HEK293 (cell line): ENCODE data around the gene RRP15.

Experiments used
- BCL11B ChIP-seq: fragments of 450-650 bp; formaldehyde crosslinking; IDR thresholded peaks from 2 replicates; pipeline ENCODE4 v1.5.1; 2016; ENCODE audit warnings: low read depth, missing biosample characterization, missing genetic modification characterization
- GLI4 ChIP-seq: fragments of 450-650 bp; formaldehyde crosslinking; IDR thresholded peaks from 2 replicates; pipeline ENCODE4 v1.5.1; 2016; ENCODE audit warnings: missing biosample characterization, missing genetic modification characterization
- GLIS2 ChIP-seq: fragments of 450-650 bp; formaldehyde crosslinking; IDR thresholded peaks from 2 replicates; pipeline ENCODE4 v1.5.1; 2016; ENCODE audit warnings: missing biosample characterization, missing genetic modification characterization
- HIC1 ChIP-seq: fragments of 450-650 bp; formaldehyde crosslinking; IDR thresholded peaks from 2 replicates; pipeline ENCODE4 v1.5.1; 2016; ENCODE audit warnings: missing biosample characterization, missing genetic modification characterization
- IKZF3 ChIP-seq: fragments of 450-650 bp; IDR thresholded peaks from 2 replicates; pipeline ENCODE4 v1.5.0; 2018; ENCODE audit warnings: missing biosample characterization, mild to moderate bottlenecking, missing genetic modification characterization, moderate library complexity
- KLF10 ChIP-seq: fragments of 450-650 bp; IDR thresholded peaks from 2 replicates; pipeline ENCODE4 v1.5.1; 2018; ENCODE audit warnings: missing biosample characterization, mild to moderate bottlenecking, missing genetic modification characterization
- OVOL3 ChIP-seq: fragments of 450-650 bp; formaldehyde crosslinking; IDR thresholded peaks from 2 replicates; pipeline ENCODE4 v1.5.1; 2016; ENCODE audit warnings: missing biosample characterization, missing genetic modification characterization
- PRDM6 ChIP-seq: fragments of 450-650 bp; formaldehyde crosslinking; IDR thresholded peaks from 2 replicates; pipeline ENCODE4 v1.5.1; 2017; ENCODE audit warnings: missing biosample characterization, missing genetic modification characterization
- RBAK ChIP-seq: fragments of 450-650 bp; formaldehyde crosslinking; IDR thresholded peaks from 2 replicates; pipeline ENCODE4 v1.5.1; 2016; ENCODE audit warnings: missing biosample characterization, missing genetic modification characterization
- SETDB1 ChIP-seq: IDR thresholded peaks from one replicate; pipeline ENCODE4 v1.6.1; 2017; ENCODE audit warnings: mild to moderate bottlenecking, low read length, moderate library complexity, mixed read lengths; ENCODE audit not compliant: insufficient read length
- SP3 ChIP-seq: fragments of 450-650 bp; formaldehyde crosslinking; IDR thresholded peaks from 2 replicates; pipeline ENCODE4 v1.5.1; 2016; ENCODE audit warnings: missing biosample characterization, missing genetic modification characterization
- ZBTB11 ChIP-seq: fragments of 450-650 bp; formaldehyde crosslinking; conservative IDR thresholded peaks from 2 replicates; pipeline ENCODE4 v1.5.1; 2016; ENCODE audit warnings: low read depth, missing biosample characterization, missing genetic modification characterization
- ZBTB7A ChIP-seq: fragments of 450-650 bp; formaldehyde crosslinking; IDR thresholded peaks from 2 replicates; pipeline ENCODE4 v1.5.1; 2016; ENCODE audit warnings: low read depth, missing biosample characterization, missing genetic modification characterization
- ZNF146 ChIP-seq: fragments of 450-650 bp; formaldehyde crosslinking; IDR thresholded peaks from 2 replicates; pipeline ENCODE4 v1.5.1; 2016; ENCODE audit warnings: missing biosample characterization, missing genetic modification characterization
- ZNF366 ChIP-seq: fragments of 450-650 bp; formaldehyde crosslinking; conservative IDR thresholded peaks from 2 replicates; pipeline ENCODE4 v1.5.1; 2016; ENCODE audit warnings: missing biosample characterization, missing genetic modification characterization
- ZNF416 ChIP-seq: fragments of 450-650 bp; formaldehyde crosslinking; IDR thresholded peaks from 2 replicates; pipeline ENCODE4 v1.5.1; 2016; ENCODE audit warnings: missing biosample characterization, missing genetic modification characterization
- ZNF48 ChIP-seq: fragments of 450-650 bp; formaldehyde crosslinking; IDR thresholded peaks from 2 replicates; pipeline ENCODE4 v1.5.1; 2016; ENCODE audit warnings: missing biosample characterization, missing genetic modification characterization
- ZNF501 ChIP-seq: fragments of 450-650 bp; formaldehyde crosslinking; IDR thresholded peaks from 2 replicates; pipeline ENCODE4 v1.5.1; 2016; ENCODE audit warnings: missing biosample characterization, missing genetic modification characterization
- ZNF549 ChIP-seq: fragments of 450-650 bp; IDR thresholded peaks from 2 replicates; pipeline ENCODE4 v1.5.1; 2018; ENCODE audit warnings: missing biosample characterization, missing genetic modification characterization, mild to moderate bottlenecking, inconsistent platforms, moderate library complexity
- ZNF623 ChIP-seq: fragments of 450-650 bp; formaldehyde crosslinking; IDR thresholded peaks from 2 replicates; pipeline ENCODE4 v1.5.1; 2016; ENCODE audit warnings: missing biosample characterization, missing genetic modification characterization
- ZNF639 ChIP-seq: fragments of 450-650 bp; formaldehyde crosslinking; IDR thresholded peaks from 2 replicates; pipeline ENCODE4 v1.5.1; 2016; ENCODE audit warnings: missing biosample characterization, missing genetic modification characterization
- ZNF654 ChIP-seq: fragments of 450-650 bp; formaldehyde crosslinking; IDR thresholded peaks from 2 replicates; pipeline ENCODE4 v1.5.1; 2016; ENCODE audit warnings: low read depth, missing biosample characterization, missing genetic modification characterization
- ZNF658 ChIP-seq: fragments of 450-650 bp; formaldehyde crosslinking; IDR thresholded peaks from 2 replicates; pipeline ENCODE4; 2016; ENCODE audit warnings: missing biosample characterization, missing genetic modification characterization
- ZNF664 ChIP-seq: fragments of 450-650 bp; formaldehyde crosslinking; IDR thresholded peaks from 2 replicates; pipeline ENCODE4 v1.5.1; 2016; ENCODE audit warnings: missing biosample characterization, missing genetic modification characterization
- TF ChIP-seq, protein P1 (sequence below): fragments of 450-650 bp; IDR thresholded peaks from 2 replicates; pipeline ENCODE4 v1.5.1; 2018; ENCODE audit warnings: missing biosample characterization, missing genetic modification characterization
- TF ChIP-seq, protein P2 (sequence below): fragments of 450-650 bp; formaldehyde crosslinking; IDR thresholded peaks from 2 replicates; pipeline ENCODE4 v1.5.1; 2016; ENCODE audit warnings: missing biosample characterization, missing genetic modification characterization
- TF ChIP-seq, protein P3 (sequence below): IDR thresholded peaks from 2 replicates; pipeline ENCODE4 v1.6.1; 2011; ENCODE audit warnings: mild to moderate bottlenecking, low read depth, low read length, borderline replicate concordance

Gene RRP15

DNA sequence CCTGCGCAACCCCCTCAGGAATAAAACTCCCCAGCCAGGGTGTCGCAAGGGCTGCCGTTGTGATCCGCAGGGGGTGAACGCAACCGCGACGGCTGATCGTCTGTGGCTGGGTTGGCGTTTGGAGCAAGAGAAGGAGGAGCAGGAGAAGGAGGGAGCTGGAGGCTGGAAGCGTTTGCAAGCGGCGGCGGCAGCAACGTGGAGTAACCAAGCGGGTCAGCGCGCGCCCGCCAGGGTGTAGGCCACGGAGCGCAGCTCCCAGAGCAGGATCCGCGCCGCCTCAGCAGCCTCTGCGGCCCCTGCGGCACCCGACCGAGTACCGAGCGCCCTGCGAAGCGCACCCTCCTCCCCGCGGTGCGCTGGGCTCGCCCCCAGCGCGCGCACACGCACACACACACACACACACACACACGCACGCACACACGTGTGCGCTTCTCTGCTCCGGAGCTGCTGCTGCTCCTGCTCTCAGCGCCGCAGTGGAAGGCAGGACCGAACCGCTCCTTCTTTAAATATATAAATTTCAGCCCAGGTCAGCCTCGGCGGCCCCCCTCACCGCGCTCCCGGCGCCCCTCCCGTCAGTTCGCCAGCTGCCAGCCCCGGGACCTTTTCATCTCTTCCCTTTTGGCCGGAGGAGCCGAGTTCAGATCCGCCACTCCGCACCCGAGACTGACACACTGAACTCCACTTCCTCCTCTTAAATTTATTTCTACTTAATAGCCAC, 60.7 kb downstream of the RRP15 start (continued):
- TF ChIP-seq, protein P1, sequence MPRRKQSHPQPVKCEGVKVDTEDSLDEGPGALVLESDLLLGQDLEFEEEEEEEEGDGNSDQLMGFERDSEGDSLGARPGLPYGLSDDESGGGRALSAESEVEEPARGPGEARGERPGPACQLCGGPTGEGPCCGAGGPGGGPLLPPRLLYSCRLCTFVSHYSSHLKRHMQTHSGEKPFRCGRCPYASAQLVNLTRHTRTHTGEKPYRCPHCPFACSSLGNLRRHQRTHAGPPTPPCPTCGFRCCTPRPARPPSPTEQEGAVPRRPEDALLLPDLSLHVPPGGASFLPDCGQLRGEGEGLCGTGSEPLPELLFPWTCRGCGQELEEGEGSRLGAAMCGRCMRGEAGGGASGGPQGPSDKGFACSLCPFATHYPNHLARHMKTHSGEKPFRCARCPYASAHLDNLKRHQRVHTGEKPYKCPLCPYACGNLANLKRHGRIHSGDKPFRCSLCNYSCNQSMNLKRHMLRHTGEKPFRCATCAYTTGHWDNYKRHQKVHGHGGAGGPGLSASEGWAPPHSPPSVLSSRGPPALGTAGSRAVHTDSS (tag by site-specific recombination): no peak
- TF ChIP-seq, protein P2, sequence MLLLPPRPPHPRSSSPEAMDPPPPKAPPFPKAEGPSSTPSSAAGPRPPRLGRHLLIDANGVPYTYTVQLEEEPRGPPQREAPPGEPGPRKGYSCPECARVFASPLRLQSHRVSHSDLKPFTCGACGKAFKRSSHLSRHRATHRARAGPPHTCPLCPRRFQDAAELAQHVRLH (tag by site-specific recombination): peak; percentile 12; the same call in 1 of the 2 replicates
- TF ChIP-seq ZNF146 (tag by site-specific recombination): no peak; the same call in 1 of the 2 replicates
- TF ChIP-seq, protein P3, sequence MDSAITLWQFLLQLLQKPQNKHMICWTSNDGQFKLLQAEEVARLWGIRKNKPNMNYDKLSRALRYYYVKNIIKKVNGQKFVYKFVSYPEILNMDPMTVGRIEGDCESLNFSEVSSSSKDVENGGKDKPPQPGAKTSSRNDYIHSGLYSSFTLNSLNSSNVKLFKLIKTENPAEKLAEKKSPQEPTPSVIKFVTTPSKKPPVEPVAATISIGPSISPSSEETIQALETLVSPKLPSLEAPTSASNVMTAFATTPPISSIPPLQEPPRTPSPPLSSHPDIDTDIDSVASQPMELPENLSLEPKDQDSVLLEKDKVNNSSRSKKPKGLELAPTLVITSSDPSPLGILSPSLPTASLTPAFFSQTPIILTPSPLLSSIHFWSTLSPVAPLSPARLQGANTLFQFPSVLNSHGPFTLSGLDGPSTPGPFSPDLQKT: no peak
- no peak for TF ChIP-seq KLF10 (tag by site-specific recombination)
- no peak for TF ChIP-seq ZNF639
- TF ChIP-seq RBAK (tag by site-specific recombination): no peak
- TF ChIP-seq ZNF48 (tag by site-specific recombination): no peak
- TF ChIP-seq BCL11B: 0 out of 2 replicates have a peak, but pooled peaks have one; percentile 10
- 0 out of 2 replicates have a peak, but pooled peaks have one; percentile 25 for TF ChIP-seq ZBTB11 (tag by site-specific recombination)
- 0 out of 2 replicates have a peak, but pooled peaks have one; percentile 6 for TF ChIP-seq ZNF366 (tag by site-specific recombination)
- TF ChIP-seq SP3 (tag by site-specific recombination): peak; percentile 46; the same call in 1 of the 2 replicates
- no peak for TF ChIP-seq OVOL3 (tag by site-specific recombination)
- TF ChIP-seq GLI4: peak; percentile 78; the same call in 1 of the 2 replicates
- no peak for TF ChIP-seq ZNF416 (tag by site-specific recombination)
- no peak for TF ChIP-seq ZNF654 (tag by site-specific recombination)
- TF ChIP-seq SETDB1: no peak
- TF ChIP-seq ZBTB7A (tag by site-specific recombination): no peak
- TF ChIP-seq ZNF501 (tag by site-specific recombination): no peak
- no peak for TF ChIP-seq ZNF658 (tag by site-specific recombination)
- TF ChIP-seq IKZF3: no peak
- no peak for TF ChIP-seq ZNF549
- peak; percentile 90 for TF ChIP-seq ZNF623 (tag by site-specific recombination)
- TF ChIP-seq PRDM6 (tag by site-specific recombination): no peak
- no peak for TF ChIP-seq ZNF664 (tag by site-specific recombination)
- no peak for TF ChIP-seq HIC1
- TF ChIP-seq GLIS2 (tag by site-specific recombination): peak; percentile 92
